SK-N-SH treated with all-trans-retinoic acid at 6 μM for 48 hours (cell line): ENCODE data around the gene CACNA1A.

ENCODE experiments used
- ATAC-seq: fragments of 200-7000 bp; cut with Tn5 transposase; 3 replicates; pipeline ENCODE4 v1.9.1; 2020; ENCODE audit warnings: mild to moderate bottlenecking, moderate library complexity
- ARNTL ChIP-seq: fragments of 450-650 bp; formaldehyde crosslinking; IDR thresholded peaks from 2 replicates; pipeline ENCODE4 v1.5.0; 2020; ENCODE audit warnings: low read depth, mild to moderate bottlenecking, moderate library complexity, borderline replicate concordance
- BACH2 ChIP-seq: fragments of 250-450 bp; sonication (Bioruptor Pico); IDR thresholded peaks from 2 replicates; pipeline ENCODE4 v1.9.0; 2021; ENCODE audit warnings: mild to moderate bottlenecking, borderline replicate concordance
- CREB5 ChIP-seq: fragments of 250-450 bp; sonication (Bioruptor Pico); IDR thresholded peaks from 2 replicates; pipeline ENCODE4 v1.5.1; 2020; ENCODE audit warnings: low read depth, mild to moderate bottlenecking, moderate library complexity
- CSDC2 ChIP-seq: fragments of 250-450 bp; sonication (Bioruptor Pico); IDR thresholded peaks from 2 replicates; pipeline ENCODE4 v1.5.0; 2020; ENCODE audit warnings: mild to moderate bottlenecking, moderate library complexity
- CSRNP3 ChIP-seq: fragments of 250-450 bp; sonication (Bioruptor Pico); IDR thresholded peaks from 2 replicates; pipeline ENCODE4 v1.5.1; 2021; ENCODE audit warnings: mild to moderate bottlenecking, moderate library complexity
- ESRRG ChIP-seq: fragments of 250-450 bp; sonication (Bioruptor Pico); IDR thresholded peaks from 2 replicates; pipeline ENCODE4 v1.6.1; 2021; ENCODE audit warnings: mild to moderate bottlenecking
- ISL1 ChIP-seq: fragments of 250-450 bp; sonication (Bioruptor Pico); IDR thresholded peaks from 2 replicates; pipeline ENCODE4 v2.1.2; 2022; ENCODE audit warnings: mild to moderate bottlenecking, moderate library complexity
- OSR1 ChIP-seq: fragments of 250-450 bp; sonication (Bioruptor Pico); IDR thresholded peaks from 2 replicates; pipeline ENCODE4 v1.8.0; 2022; ENCODE audit warnings: moderate library complexity, mild to moderate bottlenecking, inconsistent platforms
- PATZ1 ChIP-seq: fragments of 250-450 bp; sonication (Bioruptor Pico); IDR thresholded peaks from 2 replicates; pipeline ENCODE4 v1.8.0; 2020; ENCODE audit warnings: mild to moderate bottlenecking, moderate library complexity, borderline replicate concordance
- POU6F1 ChIP-seq: fragments of 250-450 bp; sonication (Bioruptor Pico); IDR thresholded peaks from 2 replicates; pipeline ENCODE4 v1.8.0; 2021; ENCODE audit warnings: low read depth, mild to moderate bottlenecking, moderate library complexity, borderline replicate concordance
- PPARA ChIP-seq: fragments of 250-450 bp; sonication (Bioruptor Pico); IDR thresholded peaks from 2 replicates; pipeline ENCODE4 v1.5.0; 2020; ENCODE audit warnings: mild to moderate bottlenecking, borderline replicate concordance
- RARB ChIP-seq: fragments of 250-450 bp; sonication (Bioruptor Pico); IDR thresholded peaks from 2 replicates; pipeline ENCODE4 v1.8.0; 2021; ENCODE audit warnings: mild to moderate bottlenecking, moderate library complexity
- SNAI2 ChIP-seq: fragments of 250-450 bp; sonication (Bioruptor Pico); IDR thresholded peaks from 2 replicates; pipeline ENCODE4 v1.5.0; 2020; ENCODE audit warnings: mild to moderate bottlenecking, moderate library complexity
- TCF4 ChIP-seq: fragments of 250-450 bp; sonication (Bioruptor Pico); IDR thresholded peaks from 2 replicates; pipeline ENCODE4 v1.8.0; 2021; ENCODE audit warnings: mild to moderate bottlenecking, moderate library complexity, borderline replicate concordance
- TSHZ2 ChIP-seq: fragments of 250-450 bp; sonication (Bioruptor Pico); IDR thresholded peaks from 2 replicates; pipeline ENCODE4 v1.5.0; 2020; ENCODE audit warnings: mild to moderate bottlenecking, moderate library complexity
- ZC3H10 ChIP-seq: fragments of 250-450 bp; sonication (Bioruptor Pico); IDR thresholded peaks from 2 replicates; pipeline ENCODE4 v1.5.1; 2021; ENCODE audit warnings: mild to moderate bottlenecking, moderate library complexity
- ZFP3 ChIP-seq: fragments of 250-450 bp; sonication (Bioruptor Pico); IDR thresholded peaks from 2 replicates; pipeline ENCODE4 v1.5.0; 2020; ENCODE audit warnings: mild to moderate bottlenecking, moderate library complexity
- ZFP30 ChIP-seq: fragments of 450-650 bp; formaldehyde crosslinking; IDR thresholded peaks from 2 replicates; pipeline ENCODE4 v1.5.0; 2022; ENCODE audit warnings: mild to moderate bottlenecking, moderate library complexity
- ZNF565 ChIP-seq: fragments of 450-650 bp; formaldehyde crosslinking; conservative IDR thresholded peaks from 2 replicates; pipeline ENCODE4 v1.5.0; 2020; ENCODE audit warnings: low read depth, mild to moderate bottlenecking, moderate library complexity
- ZNF70 ChIP-seq: fragments of 450-650 bp; formaldehyde crosslinking; IDR thresholded peaks from 2 replicates; pipeline ENCODE4 v1.5.0; 2020; ENCODE audit warnings: mild to moderate bottlenecking, moderate library complexity
- ZNF8 ChIP-seq: fragments of 450-650 bp; formaldehyde crosslinking; IDR thresholded peaks from 2 replicates; pipeline ENCODE4 v1.5.0; 2020; ENCODE audit warnings: mild to moderate bottlenecking, moderate library complexity

CACNA1A gene

GRCh38 chr19:13398780-13399726 lies 107.2 kb downstream of the CACNA1A start:
- no peak for TF ChIP-seq SNAI2 (CRISPR knock-in tag)
- no peak for TF ChIP-seq ZNF8 (CRISPR knock-in tag)
- no peak for TF ChIP-seq OSR1
- TF ChIP-seq PATZ1 (CRISPR knock-in tag) = no peak
- no peak for TF ChIP-seq CREB5 (CRISPR knock-in tag)
- no peak for TF ChIP-seq BACH2 (CRISPR knock-in tag)
- TF ChIP-seq ZC3H10 (CRISPR knock-in tag) = no peak
- no peak for TF ChIP-seq POU6F1 (CRISPR knock-in tag)
- TF ChIP-seq TSHZ2 (CRISPR knock-in tag) = no peak
- TF ChIP-seq ZFP3 = no peak
- TF ChIP-seq ISL1 (CRISPR knock-in tag) = no peak
- TF ChIP-seq ZFP30 (CRISPR knock-in tag) = no peak
- TF ChIP-seq ZNF565 (CRISPR knock-in tag) = no peak
- no peak for TF ChIP-seq ESRRG (CRISPR knock-in tag)
- TF ChIP-seq RARB = no peak
- no peak for TF ChIP-seq PPARA (CRISPR knock-in tag)
- no peak for TF ChIP-seq CSRNP3 (CRISPR knock-in tag)

GRCh38 chr19:13398182-13398581 lies 108.1 kb downstream of the CACNA1A start:
- ATAC-seq = no peak
- TF ChIP-seq TSHZ2 (CRISPR knock-in tag) (no peak), ESRRG (CRISPR knock-in tag) (no peak), CREB5 (CRISPR knock-in tag) (no peak), ZNF8 (CRISPR knock-in tag) (no peak), CSDC2 (no peak), ZC3H10 (CRISPR knock-in tag) (no peak), SNAI2 (CRISPR knock-in tag) (no peak), ZNF565 (CRISPR knock-in tag) (no peak), ZNF70 (CRISPR knock-in tag) (no peak), PATZ1 (CRISPR knock-in tag) (no peak), ARNTL (no peak), TCF4 (CRISPR knock-in tag) (no peak), ISL1 (CRISPR knock-in tag) (no peak), RARB (no peak), ZFP30 (CRISPR knock-in tag) (no peak)

More at GRCh38 chr19:13398780-13399726, 107.2 kb downstream of the CACNA1A start:
- ATAC-seq = peak; percentile 85
